H1 (cell line): Measurements from ENCODE around the gene RHD. TPM values are rescaled to one million over a fixed set of nuclear protein-coding genes. Genes with fewer than 3 reads are reported as not detected.

Experiments
- ASH2L ChIP-seq: fragments of 200-600, 300-600 bp; sonication (generic); IDR thresholded peaks from one replicate; pipeline ENCODE4 v1.7.1; 2017; ENCODE audit warnings: low read length
- BACH1 ChIP-seq: IDR thresholded peaks from 2 replicates; pipeline ENCODE4 v1.6.1; 2012; ENCODE audit warnings: low read length, improper control_type of control experiment
- CREB1 ChIP-seq: IDR thresholded peaks from 2 replicates; pipeline ENCODE4 v1.6.1; 2012; ENCODE audit warnings: inconsistent platforms
- CTCF ChIP-seq, 3 experiments: IDR thresholded peaks; 1 replicate in 2 of 3; 2 replicates in 1 of 3; pipeline versions ENCODE4 v1.5.1 to v1.6.1; 2011; ENCODE audit warnings: low read length in 3 of 3, mild to moderate bottlenecking in 3 of 3, inconsistent platforms in 2 of 3, low read depth in 1 of 3, moderate library complexity in 1 of 3; ENCODE audit not compliant: insufficient read depth in 1 of 3; ENCODE audit errors: control extremely low read depth in 1 of 3
- E2F6 ChIP-seq: IDR thresholded peaks from 2 replicates; pipeline ENCODE4 v1.6.1; 2012; ENCODE audit warnings: inconsistent platforms
- EGR1 ChIP-seq: IDR thresholded peaks from 2 replicates; pipeline ENCODE4 v1.6.1; 2011; ENCODE audit warnings: low read depth, low read length, borderline replicate concordance
- GABPA ChIP-seq: IDR thresholded peaks from 2 replicates; pipeline ENCODE4 v1.6.1; 2011; ENCODE audit warnings: mild to moderate bottlenecking, low read length, moderate library complexity, borderline replicate concordance; ENCODE audit not compliant: insufficient read depth
- POU5F1 ChIP-seq: IDR thresholded peaks from 2 replicates; pipeline ENCODE4 v1.6.1; 2011; ENCODE audit warnings: low read depth, mild to moderate bottlenecking, low read length, moderate library complexity
- RFX5 ChIP-seq: IDR thresholded peaks from 2 replicates; pipeline ENCODE4 v1.6.1; 2011; ENCODE audit warnings: low read depth, low read length, improper control_type of control experiment, borderline replicate concordance
- SP2 ChIP-seq: IDR thresholded peaks from 2 replicates; pipeline ENCODE4 v1.6.1; 2012; ENCODE audit warnings: mild to moderate bottlenecking, low read length, inconsistent platforms
- TAF7 ChIP-seq: optimal IDR thresholded peaks from 2 replicates; pipeline ENCODE3; 2011; ENCODE audit warnings: low read depth, mild to moderate bottlenecking, inconsistent platforms, low read length, moderate library complexity, borderline replicate concordance
- TBP ChIP-seq: IDR thresholded peaks from 2 replicates; pipeline ENCODE4 v1.6.1; 2011; ENCODE audit warnings: low read depth, low read length, improper control_type of control experiment
- TCF12 ChIP-seq: IDR thresholded peaks from 2 replicates; pipeline ENCODE4 v1.6.1; 2011; ENCODE audit warnings: low read depth, mild to moderate bottlenecking, low read length
- TEAD4 ChIP-seq: IDR thresholded peaks from 2 replicates; pipeline ENCODE4 v1.6.1; 2012; ENCODE audit warnings: low read depth, low read length, inconsistent platforms, mixed read lengths
- polyA plus RNA-seq, 7 experiments: library from polyadenylated mRNA; depleted of rRNA in 3 of 7; stranded (reverse) in 5 of 7; unstranded in 2 of 7; fragments of >200 nt in 5 of 7; fragments of 200-250 nt in 2 of 7; gene quantifications; 1 replicate in 5 of 7; 2 replicates in 1 of 7; 4 replicates in 1 of 7; pipeline versions ENCODE4 v1.2.1 to v1.2.3, GENCODE V29; 2011 to 2013; ENCODE audit warnings: missing spikeins in 2 of 7, mixed read lengths in 2 of 7
- total RNA-seq: library from RNA; stranded (reverse); fragmentation: NEBNext Ultra II Directional; extraction: Animal tissue kit (Norgen Biotek cat#: 25700); gene quantifications from 2 replicates; pipeline ENCODE4 v1.2.1, GENCODE V29; 2021

RHD gene
- total and polyA plus RNA-seq, 2 of the 8 experiments (the other 6 are each of a cell fraction or from before 2014, with no cell fraction given) = 0.21 TPM; not detected in 1

- TF ChIP-seq E2F6 (no peak), EGR1 (no peak), SP2 (no peak), RFX5 (no peak), TAF7 (peak; percentile 16), TCF12 (no peak), POU5F1 (no peak), CTCF (IDR thresholded peaks at IDR 0.05; ENCODE audit: control extremely low read depth in 1 of 3, insufficient read depth in 1 of 3, low read depth in 1 of 3, low read length in 3 of 3) (0 out of 4 replicates have a peak, but pooled peaks of 1 of the 3 experiments have one; percentile 0), TEAD4 (no peak), CREB1 (no peak), GABPA (peak; percentile 60; the same call in 1 of the 2 replicates), BACH1 (no peak), ASH2L (peak; percentile 91), TBP (peak; percentile 56)
Observed at GRCh38 chr1:25338188-25338981, 66.1 kb downstream of the RHD start, which contains the start of gene TMEM50A (continued).
